Spleen (tissue), 7 donors: Measurements from ENCODE around the gene PPP1R18.

Experiments used
- CTCF ChIP-seq, 11 experiments: fragments of 200-600 bp in 7 of 11; fragments of 450-650 bp in 4 of 11; sonication (generic) in 4 of 11; IDR thresholded peaks in 8 of 11; conservative IDR thresholded peaks in 3 of 11; 1 replicate in 7 of 11; 2 replicates in 4 of 11; pipeline versions ENCODE4 v1.4.0 to v1.8.0; 2016 to 2021; ENCODE audit warnings: antibody characterized with exemption in 11 of 11, inconsistent platforms in 4 of 11, mild to moderate bottlenecking in 1 of 11
- POLR2A ChIP-seq, 3 donors: fragments of 450-650 bp; IDR thresholded peaks; one replicate each; pipeline ENCODE4 v1.5.1; 2017; ENCODE audit warnings: antibody characterized with exemption in 3 of 3, mild to moderate bottlenecking in 1 of 3
- donor health status: DM: no; HTN: no; CAD: no; lungs with moderate emphysema.
- donor health status: DM: no; HTN: no; CAD: no.
- donor health status: DM: no; HTN: no; CAD: no.

GRCh38 chr6:30689022-30689865 is 2.8 kb upstream of the PPP1R18 start:
- TF ChIP-seq POLR2A (IDR thresholded peaks at IDR 0.05) = no peak
- TF ChIP-seq CTCF (IDR thresholded peaks at IDR 0.05 in 8 of 11, conservative IDR thresholded peaks at IDR 0.05 in 3 of 11) = no peak
